Effector CD4-positive, alpha-beta T cell (primary cell): Measurements from ENCODE around the gene RABEPK.
"Not testable (repeated sequence)": the region's sequence is repeated elsewhere in the genome, so short reads cannot be mapped to it uniquely, and the experiment has no call there.

ENCODE experiments used
- DNase-seq: peaks from one replicate; pipeline ENCODE4 v3.0.0-alpha.2; 2020

RABEPK gene

GRCh38 chr9:125195591-125195990 is 4.8 kb upstream of the RABEPK start:
- not testable (repeated sequence) for DNase-seq

- DNase-seq = no peak
Observed at GRCh38 chr9:125202846-125203618, 2.7 kb downstream of the RABEPK start.

GRCh38 chr9:125204477-125204876 is 4.1 kb downstream of the RABEPK start:
- DNase-seq = no peak

GRCh38 chr9:125214186-125214585 is 13.8 kb downstream of the RABEPK start:
- DNase-seq = no peak

- no peak for DNase-seq
Observed at GRCh38 chr9:125218621-125219020, 18.3 kb downstream of the RABEPK start.

GRCh38 chr9:125224858-125225257 is 24.5 kb downstream of the RABEPK start:
- DNase-seq = not testable (repeated sequence)

- no peak for DNase-seq
Observed at GRCh38 chr9:125227761-125228160, 27.4 kb downstream of the RABEPK start.

- no peak for DNase-seq
Observed at GRCh38 chr9:125233678-125234077, 33.3 kb downstream of the RABEPK start.

GRCh38 chr9:125234099-125234498 is 33.8 kb downstream of the RABEPK start:
- DNase-seq = not testable (repeated sequence)

- DNase-seq = no peak
Observed at GRCh38 chr9:125235804-125236519, 35.6 kb downstream of the RABEPK start.

- DNase-seq = not testable (repeated sequence)
Observed at GRCh38 chr9:125236520-125237159, 36.3 kb downstream of the RABEPK start.

- no peak for DNase-seq
Observed at GRCh38 chr9:125238127-125238914, 38.0 kb downstream of the RABEPK start.

GRCh38 chr9:125238915-125239446 is 38.6 kb downstream of the RABEPK start:
- DNase-seq = no peak

- DNase-seq = no peak
Observed at GRCh38 chr9:125239631-125240597, 39.6 kb downstream of the RABEPK start.

GRCh38 chr9:125240649-125240999 is 40.3 kb downstream of the RABEPK start:
- peak; percentile 21 for DNase-seq

GRCh38 chr9:125241000-125241862 is 40.9 kb downstream of the RABEPK start, which contains the start of gene HSPA5:
HSPA5 (minus strand) TSS chr9:125241343; CDS start chr9:125241126, 217 bp downstream.
- DNase-seq = peak; percentile 100

GRCh38 chr9:125241863-125242739 is 41.8 kb downstream of the RABEPK start:
- no peak for DNase-seq

- DNase-seq = no peak
Observed at GRCh38 chr9:125243792-125244260, 43.5 kb downstream of the RABEPK start.

GRCh38 chr9:125246261-125246667 is 45.9 kb downstream of the RABEPK start:
- no peak for DNase-seq
